HG02981 (cell line): ENCODE measurements around the gene ARHGAP4.

Experiments
- ATAC-seq: cut with Tn5 transposase; IDR thresholded peaks from one replicate; pipeline ENCODE4 v1.9.1; 2021; ENCODE audit warnings: mild to moderate bottlenecking, moderate library complexity; ENCODE audit not compliant: unreplicated experiment

The ARHGAP4 gene

GRCh38 chrX:153884136-153884535 lies 41.9 kb downstream of the ARHGAP4 start:
- no peak for ATAC-seq

- ATAC-seq, result no peak
Observed at GRCh38 chrX:153883163-153883843, 42.8 kb downstream of the ARHGAP4 start.

- no peak for ATAC-seq
Observed at GRCh38 chrX:153882557-153882956, 43.5 kb downstream of the ARHGAP4 start.

GRCh38 chrX:153882086-153882498 lies 44.0 kb downstream of the ARHGAP4 start:
- no peak for ATAC-seq

- no peak for ATAC-seq
Observed at GRCh38 chrX:153881281-153881680, 44.8 kb downstream of the ARHGAP4 start.

- ATAC-seq, result no peak
Observed at GRCh38 chrX:153880440-153880815, 45.6 kb downstream of the ARHGAP4 start.

- no peak for ATAC-seq
Observed at GRCh38 chrX:153879741-153880439, 46.2 kb downstream of the ARHGAP4 start.

- no peak for ATAC-seq
Observed at GRCh38 chrX:153878969-153879653, 47.0 kb downstream of the ARHGAP4 start.

- no peak for ATAC-seq
Observed at GRCh38 chrX:153878345-153878744, 47.7 kb downstream of the ARHGAP4 start.

- ATAC-seq, result no peak
Observed at GRCh38 chrX:153877571-153878261, 48.3 kb downstream of the ARHGAP4 start.

GRCh38 chrX:153876112-153876491 lies 50.0 kb downstream of the ARHGAP4 start:
- no peak for ATAC-seq

GRCh38 chrX:153875391-153876111 lies 50.5 kb downstream of the ARHGAP4 start:
- ATAC-seq, result no peak

- no peak for ATAC-seq
Observed at GRCh38 chrX:153874366-153875125, 51.5 kb downstream of the ARHGAP4 start.

- no peak for ATAC-seq
Observed at GRCh38 chrX:153874085-153874365, 52.0 kb downstream of the ARHGAP4 start.

- no peak for ATAC-seq
Observed at GRCh38 chrX:153873282-153874084, 52.6 kb downstream of the ARHGAP4 start.

- ATAC-seq, result no peak
Observed at GRCh38 chrX:153871946-153872878, 53.9 kb downstream of the ARHGAP4 start.

GRCh38 chrX:153871451-153871850 lies 54.6 kb downstream of the ARHGAP4 start:
- ATAC-seq, result no peak

- no peak for ATAC-seq
Observed at GRCh38 chrX:153870791-153871360, 55.2 kb downstream of the ARHGAP4 start.
